ENCODE results near the gene RHOT2.
A peak's percentile ranks its signal among the peaks of the same experiment; 100 is the strongest.

Gene RHOT2

DNA sequence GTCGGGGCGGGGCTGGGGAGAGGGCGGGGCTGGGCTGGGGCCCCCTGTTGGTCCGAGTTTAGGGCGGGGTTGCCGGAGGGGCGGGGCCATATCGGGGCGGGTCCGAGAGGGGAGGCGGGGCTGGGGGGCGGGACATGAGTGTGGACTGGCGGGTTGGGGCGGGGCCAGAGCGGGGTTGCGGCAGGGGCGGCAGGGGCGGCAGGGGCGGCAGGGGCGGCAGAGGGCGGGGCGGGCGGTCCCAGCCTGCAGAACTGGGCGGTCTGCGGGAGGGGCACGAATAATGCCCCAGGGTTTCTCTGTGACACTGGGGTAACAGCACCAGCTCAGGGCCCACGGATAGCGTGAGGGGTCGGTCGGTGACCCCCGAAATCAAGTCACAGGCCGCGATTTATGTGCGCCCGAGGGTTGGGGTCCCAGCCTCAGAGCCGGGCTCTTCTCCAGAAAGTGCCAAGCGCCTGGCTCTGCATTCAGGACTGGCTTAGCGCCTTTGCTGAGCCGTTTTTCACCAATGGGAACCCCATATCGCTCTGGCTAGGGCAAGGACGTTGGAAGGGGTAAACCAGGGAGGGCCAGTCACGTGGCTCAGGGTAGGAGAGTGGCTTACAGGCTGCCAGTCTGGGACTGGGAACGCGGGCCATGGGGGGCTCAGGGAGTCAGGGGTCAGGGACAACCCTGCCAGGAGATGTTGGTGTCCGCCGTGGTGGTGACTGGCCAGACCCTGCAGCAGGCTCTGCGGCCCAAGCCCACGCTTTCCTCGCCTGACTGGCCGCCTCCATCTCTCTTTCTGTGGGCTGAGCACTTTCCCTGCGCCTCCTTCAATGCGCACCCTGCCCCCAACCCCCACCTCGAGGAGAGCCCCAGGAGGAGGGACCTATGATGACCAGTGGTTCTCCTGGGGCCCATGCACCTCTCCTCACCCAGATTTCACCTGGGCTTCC is 30.6 kb upstream of the RHOT2 start:
- H3K4me3 ChIP-seq (ENCODE audit: low read length) = peak overlapping the region; percentile 72
- DNase-seq (ENCODE audit: low read depth) = peak; percentile 92
- TF ChIP-seq, protein P1, sequence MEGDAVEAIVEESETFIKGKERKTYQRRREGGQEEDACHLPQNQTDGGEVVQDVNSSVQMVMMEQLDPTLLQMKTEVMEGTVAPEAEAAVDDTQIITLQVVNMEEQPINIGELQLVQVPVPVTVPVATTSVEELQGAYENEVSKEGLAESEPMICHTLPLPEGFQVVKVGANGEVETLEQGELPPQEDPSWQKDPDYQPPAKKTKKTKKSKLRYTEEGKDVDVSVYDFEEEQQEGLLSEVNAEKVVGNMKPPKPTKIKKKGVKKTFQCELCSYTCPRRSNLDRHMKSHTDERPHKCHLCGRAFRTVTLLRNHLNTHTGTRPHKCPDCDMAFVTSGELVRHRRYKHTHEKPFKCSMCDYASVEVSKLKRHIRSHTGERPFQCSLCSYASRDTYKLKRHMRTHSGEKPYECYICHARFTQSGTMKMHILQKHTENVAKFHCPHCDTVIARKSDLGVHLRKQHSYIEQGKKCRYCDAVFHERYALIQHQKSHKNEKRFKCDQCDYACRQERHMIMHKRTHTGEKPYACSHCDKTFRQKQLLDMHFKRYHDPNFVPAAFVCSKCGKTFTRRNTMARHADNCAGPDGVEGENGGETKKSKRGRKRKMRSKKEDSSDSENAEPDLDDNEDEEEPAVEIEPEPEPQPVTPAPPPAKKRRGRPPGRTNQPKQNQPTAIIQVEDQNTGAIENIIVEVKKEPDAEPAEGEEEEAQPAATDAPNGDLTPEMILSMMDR (IDR thresholded peaks at IDR 0.05; ENCODE audit: insufficient read depth, low read depth, low read length, missing control alignments) = no peak

DNA sequence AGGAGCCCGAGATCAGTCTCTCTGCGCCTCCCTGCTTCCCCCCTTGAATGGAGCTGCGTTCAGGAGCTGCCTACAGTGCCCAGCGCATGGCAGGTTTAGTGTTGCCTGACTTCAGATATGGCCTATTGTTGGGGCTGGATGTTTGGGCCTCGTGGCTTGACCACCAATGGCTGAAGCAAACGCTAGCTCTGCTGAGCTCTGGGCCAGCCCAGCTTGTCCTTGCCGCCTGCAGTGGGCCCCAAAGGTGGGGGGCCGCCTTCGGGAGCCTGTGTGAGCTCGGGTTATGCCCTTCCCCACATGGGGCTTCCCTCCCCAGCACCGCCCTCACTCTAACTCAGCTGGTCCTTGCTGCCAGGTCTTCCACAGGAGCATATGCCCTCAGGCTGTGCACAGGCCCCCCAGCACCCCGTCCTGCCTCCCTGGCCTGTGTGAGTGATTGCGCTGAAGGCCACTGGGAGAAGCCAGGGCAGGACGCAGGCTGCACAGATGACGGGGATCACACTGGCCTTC is 29.8 kb upstream of the RHOT2 start:
- no peak overlapping the region for H3K4me3 ChIP-seq (ENCODE audit: low read length)
- TF ChIP-seq, protein P1 (IDR thresholded peaks at IDR 0.05; ENCODE audit: insufficient read depth, low read depth, low read length, missing control alignments) = no peak
- DNase-seq (ENCODE audit: low read depth) = no peak

DNA sequence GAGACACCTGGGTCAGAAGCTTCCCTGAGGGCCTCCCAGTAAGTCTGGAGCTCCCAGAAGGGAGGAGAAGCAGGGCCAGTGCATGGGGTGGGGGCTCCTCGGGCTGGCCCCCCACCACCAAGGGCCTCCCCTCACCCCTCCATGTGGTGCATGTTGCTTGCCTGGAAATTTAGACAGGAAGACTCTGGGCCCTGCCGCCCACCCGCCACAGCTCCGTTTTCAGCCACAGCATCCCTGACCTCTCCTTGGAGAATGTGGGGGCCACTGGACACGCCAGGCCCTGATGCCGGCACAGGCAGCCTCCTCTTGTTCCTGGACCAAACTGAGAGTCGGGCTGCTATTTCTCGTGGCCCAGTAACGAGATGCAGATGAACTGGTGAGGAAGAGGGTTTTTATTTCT is 29.1 kb upstream of the RHOT2 start:
- DNase-seq (ENCODE audit: low read depth) = no peak
- H3K4me3 ChIP-seq (ENCODE audit: low read length) = no peak overlapping the region
- TF ChIP-seq, protein P1 (IDR thresholded peaks at IDR 0.05; ENCODE audit: insufficient read depth, low read depth, low read length, missing control alignments) = no peak

DNA sequence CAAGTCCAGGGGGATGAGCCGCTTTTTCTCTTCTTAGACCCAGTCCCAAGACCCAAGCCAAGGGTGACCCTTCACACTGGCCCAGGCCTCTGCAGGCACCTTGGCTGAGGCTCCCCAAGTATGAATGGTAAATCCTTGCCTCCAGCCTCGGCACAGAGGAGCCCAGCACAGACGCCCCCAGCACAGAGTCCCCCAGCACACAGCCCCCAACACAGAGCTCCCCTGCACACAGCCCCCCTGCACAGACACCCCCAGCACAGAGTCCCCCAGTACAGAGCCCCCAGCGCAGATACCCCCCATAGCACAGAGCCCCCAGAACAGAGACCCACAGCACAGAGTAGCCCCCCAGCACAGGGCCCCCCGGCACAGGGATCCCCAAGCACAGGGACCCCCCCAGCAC is 27.3 kb upstream of the RHOT2 start:
- TF ChIP-seq, protein P1 (IDR thresholded peaks at IDR 0.05; ENCODE audit: insufficient read depth, low read depth, low read length, missing control alignments) = no peak
- H3K4me3 ChIP-seq (ENCODE audit: low read length) = no peak overlapping the region
- DNase-seq (ENCODE audit: low read depth) = no peak

DNA sequence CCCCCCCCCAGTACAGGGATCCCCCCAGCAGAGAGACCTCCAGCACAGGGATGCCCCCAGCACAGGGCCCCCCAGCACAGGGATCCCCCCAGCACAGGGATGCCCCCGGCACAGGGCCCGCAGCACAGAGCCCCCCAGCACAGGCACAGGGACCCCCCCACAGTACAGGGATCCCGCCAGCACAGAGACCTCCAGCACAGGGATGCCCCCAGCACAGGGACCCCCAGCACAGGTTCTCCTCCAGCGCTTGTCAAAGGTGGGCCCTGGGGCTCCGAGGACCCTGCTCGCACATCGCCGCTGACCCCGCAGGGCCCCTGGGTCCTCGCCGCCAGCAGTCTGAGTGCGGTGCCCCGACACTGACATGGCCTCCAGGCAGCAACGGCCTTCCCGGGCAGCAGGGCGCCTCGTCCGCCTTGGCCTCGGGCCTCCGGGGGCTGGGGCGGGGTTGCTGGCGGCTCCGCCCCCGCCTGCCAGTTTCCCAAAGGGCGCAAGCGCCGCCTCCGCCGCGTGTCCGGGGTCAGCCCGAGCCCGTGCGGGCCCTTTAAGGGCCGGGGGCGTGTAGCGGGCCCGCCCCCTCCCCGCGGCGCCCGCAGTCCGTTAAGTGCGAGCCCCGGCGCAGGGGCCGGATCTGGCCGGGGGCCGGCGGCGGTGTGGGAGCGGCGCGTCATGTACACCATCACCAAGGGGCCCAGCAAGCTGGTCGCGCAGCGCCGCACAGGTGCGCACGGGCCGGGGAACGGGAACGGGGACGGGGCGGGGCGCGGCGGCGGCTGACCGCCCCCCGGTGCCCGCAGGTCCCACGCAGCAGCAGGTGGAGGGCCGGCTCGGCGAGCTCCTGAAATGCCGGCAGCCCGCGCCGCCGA is 26.4 kb upstream of the RHOT2 start, which contains the start of gene MCRIP2:
MCRIP2 (plus strand) TSS at position 503 of the 863 bp plus-strand sequence; CDS start at position 667, 164 bp downstream.
- TF ChIP-seq, protein P1 (IDR thresholded peaks at IDR 0.05; ENCODE audit: insufficient read depth, low read depth, low read length, missing control alignments) = no peak
- peak; percentile 70 for DNase-seq (ENCODE audit: low read depth)

DNA sequence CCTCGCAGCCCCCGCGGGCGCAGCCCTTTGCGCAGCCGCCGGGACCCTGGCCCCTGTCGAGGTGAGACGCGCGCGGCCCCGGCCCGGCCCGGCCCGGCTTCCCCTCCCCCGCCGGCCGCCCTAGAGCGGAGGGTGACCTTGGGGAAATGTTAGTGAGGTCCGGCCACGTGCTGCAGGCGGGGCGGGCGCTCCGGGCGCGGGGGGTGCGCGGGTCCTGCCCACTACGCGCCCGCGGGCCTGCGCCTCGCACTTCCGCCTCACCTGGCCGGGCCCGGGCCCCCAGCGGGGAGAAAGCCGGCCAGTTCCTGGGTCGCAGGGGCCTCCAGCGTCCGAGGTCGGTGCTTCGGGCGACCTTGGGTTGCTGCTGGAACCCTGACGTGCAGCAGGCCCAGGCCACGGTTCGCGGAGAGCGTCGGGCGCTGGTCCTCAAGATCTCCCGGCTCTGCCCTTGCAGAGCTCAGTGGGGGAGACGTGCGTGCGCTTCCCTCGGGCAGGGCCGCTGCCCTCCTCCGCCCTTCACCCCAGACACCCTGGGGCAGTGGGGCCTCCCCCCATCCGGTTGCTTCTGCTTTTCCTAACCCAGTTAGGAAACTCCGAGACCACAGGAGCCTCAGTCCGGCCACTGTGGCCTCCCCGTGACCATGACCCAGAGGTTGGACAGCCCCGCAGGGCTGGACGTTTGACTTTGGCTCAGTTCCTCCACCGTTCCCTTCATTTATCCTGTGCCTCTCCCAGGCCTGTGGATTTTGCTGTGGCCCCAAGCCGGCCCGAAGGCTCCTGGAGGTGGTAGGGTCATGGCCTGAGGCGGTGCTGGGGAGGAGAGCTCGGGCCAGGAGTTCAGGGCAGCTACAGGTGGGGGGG is 25.5 kb upstream of the RHOT2 start:
- H3K4me3 ChIP-seq (ENCODE audit: low read length) = peak overlapping the region; percentile 57
- DNase-seq (ENCODE audit: low read depth) = no peak
- TF ChIP-seq, protein P1 (IDR thresholded peaks at IDR 0.05; ENCODE audit: insufficient read depth, low read depth, low read length, missing control alignments) = no peak

More for the DNA sequence above, 26.4 kb upstream of the RHOT2 start, which contains the start of gene MCRIP2:
- H3K4me3 ChIP-seq (ENCODE audit: low read length) = peak within 1 kb of the TSS; percentile 57
